Inferior parietal cortex (tissue), 1 donor: ENCODE data around the gene SERPINE2.

Experiments
- DNase-seq: peaks from one replicate; pipeline ENCODE4 v3.0.0-alpha.2; 2016; ENCODE audit errors: extremely low spot score

SERPINE2 gene, protein sequence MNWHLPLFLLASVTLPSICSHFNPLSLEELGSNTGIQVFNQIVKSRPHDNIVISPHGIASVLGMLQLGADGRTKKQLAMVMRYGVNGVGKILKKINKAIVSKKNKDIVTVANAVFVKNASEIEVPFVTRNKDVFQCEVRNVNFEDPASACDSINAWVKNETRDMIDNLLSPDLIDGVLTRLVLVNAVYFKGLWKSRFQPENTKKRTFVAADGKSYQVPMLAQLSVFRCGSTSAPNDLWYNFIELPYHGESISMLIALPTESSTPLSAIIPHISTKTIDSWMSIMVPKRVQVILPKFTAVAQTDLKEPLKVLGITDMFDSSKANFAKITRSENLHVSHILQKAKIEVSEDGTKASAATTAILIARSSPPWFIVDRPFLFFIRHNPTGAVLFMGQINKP

DNA sequence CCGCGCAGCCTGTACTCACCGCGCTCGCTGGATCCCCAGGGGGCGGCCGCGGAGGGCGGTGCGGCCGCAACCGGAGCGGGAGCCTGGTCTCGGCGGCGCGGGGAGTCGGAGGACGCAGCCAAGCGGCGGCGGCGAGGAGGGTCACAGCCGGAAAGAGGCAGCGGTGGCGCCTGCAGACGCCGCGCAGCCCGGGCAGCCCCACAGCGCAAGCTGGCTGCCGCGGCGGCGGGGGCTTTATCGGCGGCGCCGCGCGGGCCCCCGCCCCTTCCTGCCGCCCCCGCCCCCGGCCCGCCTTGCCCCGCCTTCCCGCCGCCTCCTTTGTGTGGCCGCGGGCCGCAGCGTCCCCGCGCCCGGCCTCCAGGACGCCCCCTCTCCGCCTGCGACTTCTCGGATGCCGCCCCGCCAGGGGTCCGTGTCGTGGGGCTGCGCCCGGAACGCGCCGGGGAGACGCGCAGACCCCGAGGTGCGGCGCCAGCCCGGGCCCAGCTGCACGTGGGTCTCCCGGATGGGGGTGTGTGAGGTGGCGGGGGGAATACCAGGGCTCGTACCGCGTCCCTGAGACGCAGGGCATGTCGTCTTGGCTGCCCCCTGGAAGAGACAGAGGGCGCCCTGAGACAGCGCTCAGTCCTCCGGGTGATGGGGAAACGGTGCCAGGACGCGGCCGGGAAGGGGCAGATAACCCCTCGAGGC is at the start of gene SERPINE2:
TSS of gene SERPINE2 (minus strand) at position 207 of the 690 bp plus-strand sequence. CDS start 37,386 bp downstream, outside the sequence.
- no peak for DNase-seq

DNA sequence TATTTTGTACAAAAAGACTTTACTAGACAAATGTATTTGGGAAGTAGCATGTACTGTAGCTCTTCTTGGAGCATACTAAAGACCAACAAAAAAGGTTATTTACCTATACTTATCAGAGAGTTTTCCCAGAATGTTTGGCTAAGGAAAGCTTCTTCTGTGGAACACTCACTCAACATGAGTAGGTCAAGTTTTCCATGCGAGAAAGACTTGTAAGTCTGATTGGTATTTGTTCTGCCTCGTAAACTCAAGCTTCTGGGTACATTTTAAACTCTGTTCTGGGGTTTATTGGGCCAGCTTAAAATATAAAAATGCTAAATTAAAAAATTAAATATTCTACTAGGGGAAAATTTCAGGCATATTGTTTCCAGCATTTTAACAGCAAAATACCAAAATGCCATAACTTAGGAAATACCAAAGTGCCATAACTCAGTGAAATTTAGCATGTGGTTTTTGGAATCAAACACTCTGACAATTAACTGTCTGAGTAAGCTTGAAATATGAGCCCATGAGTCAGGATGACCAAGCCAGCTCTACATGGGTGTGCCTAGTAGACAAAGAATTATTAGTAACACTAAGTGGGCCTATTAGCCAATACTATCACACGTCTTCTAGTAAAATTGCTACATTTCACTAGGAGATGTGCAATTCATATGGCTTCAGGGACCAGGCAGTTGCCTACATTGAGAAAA is 47.3 kb upstream of the SERPINE2 start:
- no peak for DNase-seq

- DNase-seq, result no peak
Observed at GRCh38 chr2:224085811-224086210, 46.7 kb upstream of the SERPINE2 start.

DNA sequence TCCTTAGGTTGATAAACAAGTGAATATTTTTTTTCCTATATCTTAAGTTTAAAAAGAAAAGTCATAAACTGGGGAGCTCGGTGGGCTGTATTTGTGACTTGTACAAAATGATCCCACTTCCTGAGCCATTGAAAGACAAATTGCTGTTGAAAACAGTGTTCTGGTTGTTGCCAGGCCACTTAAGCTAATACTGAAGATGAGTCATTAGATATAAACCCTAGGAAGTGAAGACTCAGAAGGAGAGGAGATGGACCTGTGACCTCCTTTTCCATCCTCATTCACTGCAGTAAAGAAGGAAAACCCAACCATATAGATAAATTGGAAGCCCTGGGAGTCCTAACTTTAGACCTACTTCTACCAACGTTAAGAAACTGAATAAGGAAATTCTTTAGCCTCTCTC is 46.2 kb upstream of the SERPINE2 start:
- DNase-seq, result no peak

- DNase-seq, result no peak
Observed at GRCh38 chr2:224084266-224084892, 45.3 kb upstream of the SERPINE2 start.

DNA sequence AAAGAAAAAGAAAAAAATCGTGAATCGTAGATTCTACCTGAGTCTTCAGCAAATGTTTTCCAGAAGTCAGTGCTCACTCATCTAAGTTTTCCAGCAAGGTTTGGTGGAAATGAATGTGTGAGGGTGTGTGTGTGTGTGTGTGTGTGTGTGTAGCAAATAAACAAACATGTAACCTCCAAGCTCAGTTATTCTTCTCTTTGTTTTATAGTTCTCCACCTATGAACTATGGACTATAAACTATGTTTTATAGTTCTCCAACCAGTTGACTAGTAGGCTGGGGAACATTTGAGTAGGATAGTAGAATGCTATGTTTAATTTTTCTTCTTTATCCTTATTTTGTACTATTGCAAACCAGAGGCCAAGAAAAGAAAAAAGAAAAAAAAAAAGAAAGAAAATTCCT is 44.6 kb upstream of the SERPINE2 start:
- no peak for DNase-seq

DNA sequence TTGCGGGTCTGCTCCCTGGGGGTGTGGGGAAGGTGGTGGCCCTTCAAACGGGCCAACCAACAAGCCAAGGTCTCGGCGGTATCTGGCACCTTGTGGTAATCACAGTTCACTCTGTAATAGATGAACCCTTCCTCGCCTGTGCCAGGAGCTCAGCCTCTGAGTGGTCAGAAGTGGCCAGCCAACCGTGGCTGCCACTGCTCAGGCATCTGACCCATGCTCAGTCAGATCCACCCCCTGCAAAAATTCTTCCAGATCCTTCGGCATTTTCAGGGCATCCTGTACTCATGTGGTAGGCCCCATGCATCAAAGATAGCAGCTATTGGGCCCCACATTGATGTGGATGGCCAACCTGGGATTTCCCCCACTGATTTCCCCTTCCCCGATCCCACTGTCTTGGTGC is 39.6 kb upstream of the SERPINE2 start:
- DNase-seq, result no peak

GRCh38 chr2:224077773-224078507 is 38.9 kb upstream of the SERPINE2 start:
- DNase-seq, result no peak

DNA sequence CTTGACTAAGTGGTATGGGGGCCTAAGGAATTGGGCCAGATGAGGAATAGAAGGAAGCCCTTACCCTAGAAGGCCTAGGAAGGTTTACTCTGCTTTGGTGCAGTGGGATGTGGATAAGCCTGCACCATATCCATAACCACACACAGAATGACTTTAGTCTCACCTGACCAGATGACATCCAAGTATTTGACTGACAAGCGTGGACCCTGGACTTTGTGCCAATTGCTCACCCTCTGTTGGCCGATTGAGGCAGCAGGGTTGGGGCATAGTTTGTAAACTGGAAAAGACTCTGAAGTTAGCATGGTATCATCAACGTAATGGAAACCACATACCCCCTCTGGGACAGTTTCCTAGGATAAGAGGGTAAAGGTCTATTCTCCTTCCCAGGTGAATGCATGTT is 36.5 kb upstream of the SERPINE2 start:
- DNase-seq, result no peak

DNA sequence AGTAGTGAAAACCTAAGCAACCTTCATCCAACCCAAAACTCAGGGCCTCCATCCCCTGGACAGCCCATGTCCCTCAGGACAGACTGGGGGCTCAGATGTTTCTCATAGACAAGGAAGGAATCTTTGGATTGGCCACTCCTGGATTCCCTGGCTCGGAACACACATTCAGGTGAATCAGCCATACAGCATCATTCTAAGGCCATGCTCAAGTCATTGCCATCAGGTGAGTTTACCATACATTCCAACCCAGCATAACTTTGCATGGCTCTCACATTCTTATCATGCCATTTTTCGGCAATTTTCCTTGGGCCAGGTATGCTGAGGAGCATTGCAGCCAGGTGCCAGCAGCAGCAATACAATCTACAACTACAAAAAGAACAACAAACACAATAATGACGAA is 34.6 kb upstream of the SERPINE2 start:
- DNase-seq, result no peak

DNA sequence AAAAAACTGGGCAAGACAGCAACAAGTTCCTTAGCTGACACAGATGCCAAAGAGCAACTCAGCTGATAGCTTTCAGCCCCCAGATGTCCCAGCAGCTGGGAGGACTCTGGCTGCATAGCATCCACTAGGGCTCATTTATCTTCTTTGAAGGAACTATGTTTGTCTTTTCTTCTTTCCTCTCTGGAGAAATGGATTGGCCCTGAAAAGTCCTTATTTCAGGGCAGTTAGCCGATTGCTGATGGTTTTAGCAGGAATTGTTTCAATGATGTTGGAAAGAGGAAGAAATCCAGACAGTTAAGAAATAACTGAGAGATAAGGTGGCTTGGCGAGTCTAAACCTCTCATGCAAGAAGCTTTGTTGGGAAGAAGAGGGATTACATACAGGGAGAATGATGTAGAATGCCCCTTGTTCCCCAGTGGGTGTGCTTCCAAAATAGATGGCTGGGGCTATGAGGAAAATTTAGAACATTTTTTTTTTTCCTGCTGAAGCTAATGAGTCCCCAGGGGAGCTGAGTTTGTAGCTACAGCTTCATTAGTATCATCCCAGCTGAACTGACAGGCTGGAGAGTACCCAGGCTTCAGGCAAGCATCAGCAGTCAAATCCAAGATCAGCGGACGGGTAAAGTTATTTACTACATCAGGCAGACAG is 33.6 kb upstream of the SERPINE2 start:
- no peak for DNase-seq

DNA sequence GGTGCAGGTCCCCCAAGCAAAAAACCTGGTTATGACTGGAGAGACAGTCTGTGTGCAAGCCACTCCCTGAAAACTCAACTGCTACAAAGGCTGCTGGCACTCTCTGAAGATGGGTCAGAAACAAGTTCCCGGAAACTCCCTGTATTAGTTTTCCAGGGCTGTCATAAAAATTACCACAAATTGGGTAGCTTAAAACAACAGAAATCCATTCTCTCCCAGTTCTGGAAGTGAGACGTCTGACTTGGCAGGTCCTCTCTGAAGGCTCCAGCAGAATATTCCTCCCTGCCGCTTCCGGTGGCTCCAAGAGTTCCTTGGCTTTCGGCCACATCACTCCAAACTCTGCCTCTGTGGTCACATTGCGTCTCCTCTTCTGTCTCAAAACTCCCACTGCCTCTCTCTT is 30.1 kb upstream of the SERPINE2 start:
- DNase-seq, result no peak

- DNase-seq, result no peak
Observed at GRCh38 chr2:224063298-224063648, 24.2 kb upstream of the SERPINE2 start.

DNA sequence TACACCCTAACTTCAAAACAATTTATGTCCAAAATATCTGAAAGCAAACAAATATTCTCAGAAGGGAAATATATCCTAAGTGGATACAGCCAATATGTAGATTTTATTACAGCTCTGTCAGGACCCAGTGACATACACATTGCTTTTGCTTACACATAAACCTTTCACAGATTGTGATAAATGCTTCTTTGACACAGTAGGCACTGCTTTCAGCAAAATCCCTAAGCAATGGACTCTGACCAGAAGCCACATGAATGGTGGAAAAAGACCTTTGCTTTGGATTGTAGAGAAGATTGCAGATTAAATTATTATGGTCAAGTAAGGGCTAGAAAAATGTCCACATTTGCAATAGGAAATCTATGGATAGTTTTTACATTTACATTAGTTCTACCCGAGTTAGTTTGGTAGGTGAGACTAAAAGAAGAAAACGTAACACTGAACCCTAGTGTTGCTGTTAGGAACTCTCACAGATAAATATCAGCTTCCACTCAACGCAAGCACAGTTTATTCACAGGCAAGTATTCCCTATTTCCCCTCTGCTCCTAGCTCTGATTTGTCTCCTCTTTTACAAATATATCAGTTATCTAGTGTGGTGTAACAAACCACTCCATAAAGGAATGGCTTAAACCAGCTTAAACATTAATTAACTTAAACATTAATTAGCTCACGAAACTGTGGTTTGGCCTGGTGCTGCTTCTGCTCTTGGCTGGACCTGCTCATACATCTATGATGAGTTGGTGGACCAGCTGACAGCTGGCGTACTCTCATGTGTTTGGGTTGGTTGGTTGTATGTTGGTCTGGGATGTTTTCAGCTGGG is 23.6 kb upstream of the SERPINE2 start:
- no peak for DNase-seq

DNA sequence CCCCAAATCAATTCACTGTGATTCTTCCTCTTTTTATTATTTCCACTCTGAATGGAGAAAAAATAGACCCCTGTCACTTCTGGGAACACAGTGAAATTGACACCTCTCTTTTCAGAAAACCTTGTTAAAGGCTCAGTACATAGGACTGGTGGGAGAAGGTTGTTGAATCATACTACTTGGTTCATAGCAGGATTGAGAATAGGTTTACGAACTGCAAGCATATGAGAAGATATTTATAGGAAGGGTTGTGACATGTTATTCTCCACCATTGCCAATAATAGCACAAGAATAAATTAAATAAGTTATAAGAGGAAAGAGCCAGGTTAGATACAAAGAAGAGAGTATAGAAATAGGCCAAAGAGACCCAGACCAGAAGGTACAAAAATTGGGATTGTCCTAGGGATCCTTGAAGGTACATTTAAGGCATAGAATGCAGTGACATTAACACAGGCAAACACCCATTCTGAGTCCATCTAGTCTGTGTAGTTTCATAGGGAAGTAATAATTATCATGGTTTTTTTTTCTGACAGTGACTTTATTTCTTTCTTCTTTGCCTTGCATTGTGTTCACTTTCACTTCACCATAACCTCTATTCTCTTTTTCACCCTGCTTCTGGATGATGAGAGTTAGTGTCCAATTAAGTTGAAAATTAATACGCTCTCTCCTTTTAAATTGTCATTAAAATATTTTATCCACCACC is 21.8 kb upstream of the SERPINE2 start:
- no peak for DNase-seq

- DNase-seq, result no peak
Observed at GRCh38 chr2:224059178-224059577, 20.1 kb upstream of the SERPINE2 start.

GRCh38 chr2:224058048-224058775 is 19.1 kb upstream of the SERPINE2 start:
- peak; percentile 11 for DNase-seq

GRCh38 chr2:224056889-224057288 is 17.8 kb upstream of the SERPINE2 start:
- DNase-seq, result no peak

DNA sequence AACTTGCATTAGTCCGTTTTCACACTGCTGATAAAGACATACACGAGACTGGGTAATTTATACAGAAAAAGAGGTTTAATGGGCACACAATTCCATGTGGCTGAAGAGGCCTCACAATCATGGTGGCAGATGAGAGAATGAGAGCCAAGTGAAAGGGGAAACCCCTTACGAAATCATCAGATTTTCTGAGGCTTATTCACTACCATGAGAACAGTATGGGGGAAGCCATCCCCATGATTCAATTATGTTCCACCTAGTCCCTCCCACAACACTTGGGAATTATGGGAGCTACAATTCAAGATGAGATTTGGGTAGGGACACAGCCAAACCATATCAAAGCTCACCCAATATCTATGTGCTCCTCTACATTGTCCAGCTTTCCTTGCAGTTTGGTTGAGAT is 16.0 kb upstream of the SERPINE2 start:
- DNase-seq, result no peak
